Measurements from ENCODE around the gene PACSIN3. TPM values are rescaled to one million over a fixed set of nuclear protein-coding genes. Genes with fewer than 3 reads are reported as not detected.

PACSIN3 gene
- total RNA-seq, 1 experiment from 2014 or later = 76.7 TPM

DNA sequence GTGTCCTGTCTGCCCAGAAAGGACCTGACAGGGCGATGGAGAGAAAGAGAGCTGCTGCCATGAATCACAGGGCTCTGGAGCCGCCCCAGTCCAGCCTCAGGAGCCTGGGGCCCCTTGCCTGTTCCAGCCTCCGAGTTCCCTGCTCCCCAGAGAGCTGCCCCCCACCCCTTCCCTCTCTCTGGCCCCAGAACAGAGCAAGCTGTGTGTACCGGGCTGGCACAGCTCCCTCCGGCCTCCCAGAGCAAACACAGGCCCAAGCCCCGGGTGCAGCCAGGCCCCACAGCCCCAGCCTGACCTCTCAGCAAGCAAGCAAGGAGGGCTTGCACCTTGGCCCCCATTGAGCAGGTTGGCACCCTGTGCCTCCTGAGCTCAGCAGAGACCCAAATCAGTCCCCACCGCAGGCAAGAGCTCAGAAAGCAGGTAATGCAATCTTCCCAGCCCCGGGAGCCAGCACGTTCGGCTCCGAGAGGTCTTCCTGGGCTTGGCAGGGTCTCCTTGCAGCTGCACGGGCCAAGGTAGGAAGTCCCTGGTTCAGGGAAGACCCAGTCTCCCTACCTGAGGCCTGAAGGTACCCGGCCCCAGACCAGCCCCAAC lies 1.4 kb downstream of the PACSIN3 start:
- H3K9me3 Mint-ChIP-seq (ENCODE audit: unreplicated experiment) = no peaks in the 10 kb centered on the region
- Histone ChIP-seq H3K4me3 (ENCODE audit: low read depth, low read length) (peak overlapping the region; percentile 74), H3K36me3 (ENCODE audit: control insufficient read depth, insufficient read depth, low read length) (peaks cover under 1% of the 10 kb centered on the region), H3K9me3 (no peaks in the 10 kb centered on the region), H3K27me3 (replicated peaks; ENCODE audit: control insufficient read depth, insufficient read depth, low read length) (no peaks in the 10 kb centered on the region), H3K4me1 (peaks cover 26% of the 10 kb centered on the region)
- no peaks in the 10 kb centered on the region for H3K27me3 Mint-ChIP-seq (ENCODE audit: insufficient read depth, unreplicated experiment)
- no peak for DNase-seq
- peaks cover 25% of the 10 kb centered on the region for H3K36me3 Mint-ChIP-seq (ENCODE audit: insufficient read depth, unreplicated experiment)
- H3K4me1 Mint-ChIP-seq (ENCODE audit: low read depth, unreplicated experiment) = peaks cover 8% of the 10 kb centered on the region
- no peak overlapping the region for H3K27ac Mint-ChIP-seq (ENCODE audit: unreplicated experiment)
- ChIA-PET CTCF (interaction anchor here (0.5 to 4.5 kb wide), 10 partner anchors 9 to 170 kb away, joined by 3 to 31 read pairs (median 4); partner anchors contain the start of genes ACP2, DDB2 and NR1H3), POLR2A (interaction anchor here (0.5 to 1.9 kb wide), 7 partner anchors 9 to 73 kb away, joined by 3 to 46 read pairs (median 5); partner anchors contain the start of genes ACP2, DDB2 and NR1H3)
- intact Hi-C loops (cut with micrococcal nuclease; ENCODE audit: unreplicated experiment) = loop anchor here (1.0 kb wide), 1 partner anchor 8 kb away; no protein-coding TSS in a partner anchor
- no TSS peak for BruUV-seq (replicated peaks)
- peak overlapping the region; percentile 92 for H3K4me3 Mint-ChIP-seq (ENCODE audit: unreplicated experiment)
- TF ChIP-seq CTCF (IDR thresholded peaks at IDR 0.05; ENCODE audit: insufficient read depth in 1 of 2, low read depth in 1 of 2, low read length in 1 of 2, severe bottlenecking in 1 of 2, unreplicated experiment in 1 of 2) = no peak

DNA sequence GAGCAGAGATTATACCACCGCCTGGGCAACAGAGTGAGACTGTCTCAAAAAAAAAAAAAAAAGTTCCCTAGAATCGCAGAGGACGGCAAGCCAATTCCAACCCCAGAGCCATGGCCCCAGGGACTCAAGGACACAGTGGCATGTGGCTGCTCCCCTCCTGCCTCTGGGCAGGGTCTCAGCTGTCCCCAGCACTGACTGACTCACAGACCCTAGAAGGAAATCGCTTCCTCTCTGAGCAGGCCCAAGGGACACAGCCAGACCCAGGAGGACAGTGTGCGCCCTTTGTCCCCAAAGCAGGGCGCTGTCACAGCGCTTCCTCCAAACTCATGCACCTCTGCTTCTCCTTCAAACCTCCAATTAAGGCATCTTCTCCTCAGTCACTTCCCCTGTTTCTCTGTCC lies 2.3 kb downstream of the PACSIN3 start:
- Histone ChIP-seq H3K9me3 (no peaks in the 10 kb centered on the region), H3K36me3 (ENCODE audit: control insufficient read depth, insufficient read depth, low read length) (peaks cover 4% of the 10 kb centered on the region), H3K27me3 (replicated peaks; ENCODE audit: control insufficient read depth, insufficient read depth, low read length) (no peaks in the 10 kb centered on the region), H3K4me1 (peaks cover 20% of the 10 kb centered on the region), H3K4me3 (ENCODE audit: low read depth, low read length) (no peak overlapping the region)
- peaks cover under 1% of the 10 kb centered on the region for H3K4me1 Mint-ChIP-seq (ENCODE audit: low read depth, unreplicated experiment)
- peaks cover 25% of the 10 kb centered on the region for H3K36me3 Mint-ChIP-seq (ENCODE audit: insufficient read depth, unreplicated experiment)
- H3K4me3 Mint-ChIP-seq (ENCODE audit: unreplicated experiment) = peak overlapping the region; percentile 92
- H3K27me3 Mint-ChIP-seq (ENCODE audit: insufficient read depth, unreplicated experiment) = no peaks in the 10 kb centered on the region
- DNase-seq = no peak
- TSS peak; percentile 12 for BruUV-seq (replicated peaks)
- H3K27ac Mint-ChIP-seq (ENCODE audit: unreplicated experiment) = no peak overlapping the region
- TF ChIP-seq CTCF (IDR thresholded peaks at IDR 0.05; ENCODE audit: insufficient read depth in 1 of 2, low read depth in 1 of 2, low read length in 1 of 2, severe bottlenecking in 1 of 2, unreplicated experiment in 1 of 2) = no peak
- ChIA-PET CTCF (interaction anchor here (0.5 to 4.5 kb wide), 4 partner anchors 10 to 76 kb away, joined by 3 to 31 read pairs (median 8); partner anchors contain the start of gene DDB2), POLR2A (interaction anchor here (0.5 to 1.7 kb wide), 2 partner anchors 10 to 69 kb away, joined by 4 to 5 read pairs; no protein-coding TSS in a partner anchor)
- intact Hi-C loops (cut with micrococcal nuclease; ENCODE audit: unreplicated experiment) = no loop called here
- H3K9me3 Mint-ChIP-seq (ENCODE audit: unreplicated experiment) = no peaks in the 10 kb centered on the region

GRCh38 chr11:47183031-47183856 lies 3.0 kb downstream of the PACSIN3 start:
- H3K9me3 ChIP-seq = no peaks in the 10 kb centered on the region
- Mint-ChIP-seq H3K36me3 (ENCODE audit: insufficient read depth, unreplicated experiment) (peaks cover 27% of the 10 kb centered on the region), H3K4me3 (ENCODE audit: unreplicated experiment) (no peak overlapping the region), H3K9me3 (ENCODE audit: unreplicated experiment) (no peaks in the 10 kb centered on the region), H3K4me1 (ENCODE audit: low read depth, unreplicated experiment) (no peaks in the 10 kb centered on the region), H3K27ac (ENCODE audit: unreplicated experiment) (no peak overlapping the region), H3K27me3 (ENCODE audit: insufficient read depth, unreplicated experiment) (no peaks in the 10 kb centered on the region)
- H3K4me3 ChIP-seq (ENCODE audit: low read depth, low read length) = no peak overlapping the region
- peaks cover 5% of the 10 kb centered on the region for H3K36me3 ChIP-seq (ENCODE audit: control insufficient read depth, insufficient read depth, low read length)
- H3K4me1 ChIP-seq = peaks cover 12% of the 10 kb centered on the region
- ChIA-PET POLR2A (no interaction called here), CTCF (no interaction called here)
- H3K27me3 ChIP-seq (replicated peaks; ENCODE audit: control insufficient read depth, insufficient read depth, low read length) = no peaks in the 10 kb centered on the region
- no peak for TF ChIP-seq CTCF (IDR thresholded peaks at IDR 0.05; ENCODE audit: insufficient read depth in 1 of 2, low read depth in 1 of 2, low read length in 1 of 2, severe bottlenecking in 1 of 2, unreplicated experiment in 1 of 2)
- intact Hi-C loops (cut with micrococcal nuclease; ENCODE audit: unreplicated experiment) = no loop called here
- no peak for DNase-seq
- no TSS peak for BruUV-seq (replicated peaks)

Measured in Caco-2 (cell line).